H9 (cell line): ENCODE data around the gene FGD5. TPM values are rescaled to one million over a fixed set of nuclear protein-coding genes. Genes with fewer than 3 reads are reported as not detected.

ENCODE experiments used
- DNase-seq: peaks from one replicate; pipeline ENCODE4 v3.0.0-alpha.2; 2017
- H2AFZ ChIP-seq: one replicate; pipeline ENCODE4 v1.6.1; 2013; ENCODE audit warnings: mild to moderate bottlenecking, low read length, control low read depth, moderate library complexity
- H2AK5ac ChIP-seq: 2 replicates; pipeline ENCODE4 v1.6.1; 2013; ENCODE audit warnings: low read length, control low read depth, mixed read lengths; ENCODE audit not compliant: insufficient read length
- H2BK120ac ChIP-seq: one replicate; pipeline ENCODE4 v1.6.1; 2013; ENCODE audit warnings: low read depth, mild to moderate bottlenecking, low read length, control low read depth, inconsistent platforms; ENCODE audit not compliant: poor library complexity, severe bottlenecking
- H2BK12ac ChIP-seq: 2 replicates; pipeline ENCODE4 v1.6.1; 2013; ENCODE audit warnings: low read length, control low read depth, mixed read lengths, low read depth; ENCODE audit not compliant: insufficient read length
- H2BK15ac ChIP-seq: 2 replicates; pipeline ENCODE4 v1.6.1; 2013; ENCODE audit warnings: low read depth, low read length, control low read depth
- H2BK20ac ChIP-seq: one replicate; pipeline ENCODE4 v1.6.1; 2013; ENCODE audit warnings: low read depth, mild to moderate bottlenecking, low read length, control low read depth, inconsistent platforms; ENCODE audit not compliant: poor library complexity, severe bottlenecking
- H2BK5ac ChIP-seq: 2 replicates; pipeline ENCODE4 v1.6.1; 2013; ENCODE audit warnings: low read length, control low read depth, mixed read lengths; ENCODE audit not compliant: insufficient read length
- H3K14ac ChIP-seq: 2 replicates; pipeline ENCODE4 v1.6.1; 2013; ENCODE audit warnings: low read length, control low read depth; ENCODE audit not compliant: insufficient read depth
- H3K18ac ChIP-seq: 2 replicates; pipeline ENCODE4 v1.6.1; 2013; ENCODE audit warnings: low read depth, mild to moderate bottlenecking, mixed read lengths, low read length, control low read depth; ENCODE audit not compliant: insufficient read length
- H3K23ac ChIP-seq: 2 replicates; pipeline ENCODE4 v1.6.1; 2013; ENCODE audit warnings: low read length, control low read depth, mixed read lengths, low read depth; ENCODE audit not compliant: insufficient read length
- H3K23me2 ChIP-seq: 2 replicates; pipeline ENCODE4 v1.6.1; 2013; ENCODE audit warnings: low read depth, mild to moderate bottlenecking, mixed read lengths, low read length, control low read depth; ENCODE audit not compliant: insufficient read length, poor library complexity, severe bottlenecking
- H3K27ac ChIP-seq: 2 replicates; pipeline ENCODE4 v1.5.1; 2013; ENCODE audit warnings: low read length, control low read depth, mixed read lengths, low read depth; ENCODE audit not compliant: insufficient read length
- H3K27me3 ChIP-seq: 2 replicates; pipeline ENCODE4 v1.6.1; 2013; ENCODE audit warnings: low read length, control low read depth, inconsistent platforms; ENCODE audit not compliant: insufficient read depth
- H3K4ac ChIP-seq: 2 replicates; pipeline ENCODE4 v1.6.1; 2013; ENCODE audit warnings: low read depth, mild to moderate bottlenecking, control low read depth, inconsistent platforms, low read length, moderate library complexity
- H3K4me1 ChIP-seq: 2 replicates; pipeline ENCODE4 v1.6.1; 2013; ENCODE audit warnings: low read length, control low read depth, inconsistent platforms; ENCODE audit not compliant: insufficient read depth
- H3K4me2 ChIP-seq: 2 replicates; pipeline ENCODE4 v1.6.1; 2013; ENCODE audit warnings: low read length, control low read depth, mixed read lengths; ENCODE audit not compliant: insufficient read length, insufficient read depth
- H3K56ac ChIP-seq: 2 replicates; pipeline ENCODE4 v1.6.1; 2013; ENCODE audit warnings: low read depth, mild to moderate bottlenecking, mixed read lengths, low read length, control low read depth; ENCODE audit not compliant: insufficient read length
- H3K79me1 ChIP-seq: 2 replicates; pipeline ENCODE4 v1.6.1; 2013; ENCODE audit warnings: low read depth, mild to moderate bottlenecking, moderate library complexity, low read length, control low read depth, inconsistent platforms; ENCODE audit not compliant: insufficient read depth, poor library complexity, severe bottlenecking
- H3K79me2 ChIP-seq: 2 replicates; pipeline ENCODE4 v1.6.1; 2013; ENCODE audit warnings: low read length, control low read depth, inconsistent platforms; ENCODE audit not compliant: insufficient read depth
- H3K9ac ChIP-seq: 2 replicates; pipeline ENCODE4 v1.6.1; 2013; ENCODE audit warnings: low read length, control low read depth, mixed read lengths; ENCODE audit not compliant: insufficient read length; ENCODE audit errors: extremely low read depth
- H3K9me3 ChIP-seq: one replicate; pipeline ENCODE4 v1.6.1; 2013; ENCODE audit warnings: low read depth, low read length, inconsistent platforms; ENCODE audit not compliant: control insufficient read depth
- H3T11ph ChIP-seq: one replicate; pipeline ENCODE4 v1.6.1; 2013; ENCODE audit warnings: mild to moderate bottlenecking, low read length, control low read depth, inconsistent platforms
- H4K20me1 ChIP-seq: one replicate; pipeline ENCODE4 v1.6.1; 2013; ENCODE audit not compliant: control insufficient read depth, insufficient read length, insufficient read depth
- H4K5ac ChIP-seq: 2 replicates; pipeline ENCODE4 v1.6.1; 2013; ENCODE audit warnings: low read depth, mild to moderate bottlenecking, mixed read lengths, low read length, control low read depth; ENCODE audit not compliant: insufficient read length
- H4K8ac ChIP-seq: replicated peaks from 2 replicates; pipeline ENCODE4 v1.6.1; 2013; ENCODE audit warnings: low read length, control low read depth, mixed read lengths, low read depth; ENCODE audit not compliant: insufficient read length
- H4K91ac ChIP-seq: 2 replicates; pipeline ENCODE4 v1.6.1; 2013; ENCODE audit warnings: low read depth, mild to moderate bottlenecking, moderate library complexity, mixed read lengths, low read length, control low read depth; ENCODE audit not compliant: insufficient read length
- H3K27ac Mint-ChIP-seq, 3 experiments: 2 replicates in 2 of 3; 3 replicates in 1 of 3; pipeline ENCODE4 v1.8.0; 2020 to 2021; ENCODE audit warnings: mixed read lengths in 3 of 3, mild to moderate bottlenecking in 1 of 3, moderate library complexity in 1 of 3
- H3K27me3 Mint-ChIP-seq: 2 replicates; pipeline ENCODE4 v1.8.0; 2021; ENCODE audit warnings: low read depth, mild to moderate bottlenecking, moderate library complexity, mixed read lengths
- H3K36me3 Mint-ChIP-seq, 3 experiments: 2 replicates in 2 of 3; 3 replicates in 1 of 3; pipeline ENCODE4 v1.8.0; 2020 to 2021; ENCODE audit warnings: low read depth in 3 of 3, mixed read lengths in 3 of 3; ENCODE audit not compliant: insufficient read depth in 1 of 3
- H3K4me1 Mint-ChIP-seq, 2 experiments: 2 replicates each; pipeline ENCODE4 v1.8.0; 2020; ENCODE audit warnings: mixed read lengths in 2 of 2
- H3K4me3 Mint-ChIP-seq, 2 experiments: 2 replicates in 1 of 2; 3 replicates in 1 of 2; pipeline ENCODE4 v1.8.0; 2020 to 2021; ENCODE audit warnings: mild to moderate bottlenecking in 2 of 2, mixed read lengths in 2 of 2, moderate library complexity in 1 of 2
- H3K9me3 Mint-ChIP-seq, 2 experiments: 2 replicates in 1 of 2; 3 replicates in 1 of 2; pipeline ENCODE4 v1.8.0; 2020; ENCODE audit warnings: mild to moderate bottlenecking in 2 of 2, mixed read lengths in 2 of 2, moderate library complexity in 1 of 2
- WGBS: extraction: QIAGEN DNeasy Blood & Tissue Kit; methylation state at CpG from one replicate; pipeline ENCODE4 v1.1.7; 2013; ENCODE audit warnings: missing lambda C conversion rate, low lambda C conversion rate, mixed read lengths; ENCODE audit not compliant: insufficient read length; ENCODE audit errors: extremely low coverage; 5-methylcytosine and 5-hydroxymethylcytosine counted together
- total RNA-seq: library from RNA; stranded (reverse); gene quantifications from 2 replicates; pipeline ENCODE4 v1.2.1, GENCODE V29; 2021
- TF ChIP-seq, protein P1 (sequence below): fragments of 200-600 bp; sonication (generic); conservative IDR thresholded peaks from 3 replicates; pipeline ENCODE4 v1.8.0; 2021; ENCODE audit warnings: antibody characterized with exemption, mild to moderate bottlenecking

Gene FGD5
- total RNA-seq, 1 experiment from 2014 or later = 7.8 TPM

DNA sequence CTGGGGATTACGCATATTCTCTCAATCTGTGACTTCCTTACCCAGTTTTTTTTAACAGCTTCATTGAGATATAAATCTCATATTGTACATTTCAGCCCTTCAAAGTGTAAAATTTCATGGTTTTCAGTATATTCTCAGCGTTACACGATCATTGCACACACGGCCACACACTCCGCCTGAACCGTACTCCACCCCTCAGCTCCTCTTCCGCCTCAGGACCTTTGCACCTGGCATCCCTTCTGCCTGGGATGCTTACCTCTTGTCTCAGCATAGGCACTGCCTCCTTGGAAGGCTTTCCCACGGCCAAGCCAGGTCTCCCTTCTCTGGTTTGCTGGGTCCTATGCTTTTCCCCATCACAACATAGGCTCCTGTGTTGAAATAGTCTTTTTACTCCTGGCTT, 71.2 kb downstream of the FGD5 start:
- Histone ChIP-seq H4K20me1 (no peaks in the 10 kb centered on the region), H3K23me2 (no peaks in the 10 kb centered on the region), H3K27me3 (no peaks in the 10 kb centered on the region), H3K4ac (no peak overlapping the region), H2BK5ac (no peak overlapping the region), H3K18ac (no peak overlapping the region), H4K91ac (no peak overlapping the region), H3K23ac (no peak overlapping the region), H3K9me3 (no peaks in the 10 kb centered on the region), H3T11ph (no peak overlapping the region), H4K5ac (no peak overlapping the region), H3K14ac (no peak overlapping the region; the same call in 1 of the 2 replicates), H3K27ac (no peak overlapping the region), H3K4me1 (no peaks in the 10 kb centered on the region; the same call in 1 of the 2 replicates), H4K8ac (no peak overlapping the region), H3K79me1 (no peaks in the 10 kb centered on the region), H2BK20ac (no peak overlapping the region), H2BK120ac (no peak overlapping the region), H2AK5ac (no peak overlapping the region), H2BK15ac (no peak overlapping the region), H3K56ac (no peak overlapping the region), H2AFZ (no peak overlapping the region), H3K79me2 (no peaks in the 10 kb centered on the region), H3K9ac (no peak overlapping the region), H3K4me2 (no peak overlapping the region), H2BK12ac (no peak overlapping the region)
- WGBS = no CpG with 5 or more reads among the region's 8 CpGs
- TF ChIP-seq, protein P1, sequence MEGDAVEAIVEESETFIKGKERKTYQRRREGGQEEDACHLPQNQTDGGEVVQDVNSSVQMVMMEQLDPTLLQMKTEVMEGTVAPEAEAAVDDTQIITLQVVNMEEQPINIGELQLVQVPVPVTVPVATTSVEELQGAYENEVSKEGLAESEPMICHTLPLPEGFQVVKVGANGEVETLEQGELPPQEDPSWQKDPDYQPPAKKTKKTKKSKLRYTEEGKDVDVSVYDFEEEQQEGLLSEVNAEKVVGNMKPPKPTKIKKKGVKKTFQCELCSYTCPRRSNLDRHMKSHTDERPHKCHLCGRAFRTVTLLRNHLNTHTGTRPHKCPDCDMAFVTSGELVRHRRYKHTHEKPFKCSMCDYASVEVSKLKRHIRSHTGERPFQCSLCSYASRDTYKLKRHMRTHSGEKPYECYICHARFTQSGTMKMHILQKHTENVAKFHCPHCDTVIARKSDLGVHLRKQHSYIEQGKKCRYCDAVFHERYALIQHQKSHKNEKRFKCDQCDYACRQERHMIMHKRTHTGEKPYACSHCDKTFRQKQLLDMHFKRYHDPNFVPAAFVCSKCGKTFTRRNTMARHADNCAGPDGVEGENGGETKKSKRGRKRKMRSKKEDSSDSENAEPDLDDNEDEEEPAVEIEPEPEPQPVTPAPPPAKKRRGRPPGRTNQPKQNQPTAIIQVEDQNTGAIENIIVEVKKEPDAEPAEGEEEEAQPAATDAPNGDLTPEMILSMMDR = no peak
- peaks cover 5 to 8% of the 10 kb centered on the region in 2 experiments; a peak in 3 of 4 replicates for H3K4me1 Mint-ChIP-seq
- H3K36me3 Mint-ChIP-seq = no peaks in the 10 kb centered on the region; a peak in 1 of 7 replicates
- H3K27me3 Mint-ChIP-seq = peaks cover 1% of the 10 kb centered on the region; the same call in 1 of the 2 replicates
- no peak overlapping the region; a peak in 1 of 7 replicates for H3K27ac Mint-ChIP-seq
- no peaks in the 10 kb centered on the region for H3K9me3 Mint-ChIP-seq
- no peak for DNase-seq
- H3K4me3 Mint-ChIP-seq = no peak overlapping the region
